Mesothelial cell of epicardium (in vitro differentiated cells): ENCODE results near the gene BRI3BP. TPM values are rescaled to one million over a fixed set of nuclear protein-coding genes. Genes with fewer than 3 reads are reported as not detected.

Experiments
- DNase-seq, 2 experiments: peaks; one replicate each; pipeline ENCODE4 v3.0.0; 2021; ENCODE audit warnings: low spot score in 2 of 2; ENCODE audit not compliant: unreplicated experiment in 2 of 2
- H3K27ac Mint-ChIP-seq: 2 replicates; pipeline ENCODE4 v1.8.0; 2021; ENCODE audit warnings: mixed read lengths
- H3K27me3 Mint-ChIP-seq: 2 replicates; pipeline ENCODE4 v1.8.0; 2021; ENCODE audit warnings: low read depth, mixed read lengths
- H3K36me3 Mint-ChIP-seq: 2 replicates; pipeline ENCODE4 v1.8.0; 2021; ENCODE audit warnings: mixed read lengths
- H3K4me1 Mint-ChIP-seq: 2 replicates; pipeline ENCODE4 v1.8.0; 2021; ENCODE audit warnings: mixed read lengths
- H3K4me3 Mint-ChIP-seq: 2 replicates; pipeline ENCODE4 v1.8.0; 2021; ENCODE audit warnings: mild to moderate bottlenecking, moderate library complexity, mixed read lengths
- H3K9me3 Mint-ChIP-seq: 2 replicates; pipeline ENCODE4 v1.8.0; 2021; ENCODE audit warnings: mixed read lengths
- total RNA-seq: library from RNA; stranded (reverse); gene quantifications from 3 replicates; pipeline ENCODE4 v1.2.1, GENCODE V29; 2021
- TF ChIP-seq, protein P1 (sequence below): fragments of 200-600 bp; sonication (generic); IDR thresholded peaks from one replicate; pipeline ENCODE4 v1.5.0; 2021; ENCODE audit warnings: antibody characterized with exemption; ENCODE audit not compliant: unreplicated experiment

The BRI3BP gene
- total RNA-seq, 1 donor from 2014 or later: 7.2 TPM

GRCh38 chr12:124956571-124956970 lies 36.9 kb upstream of the BRI3BP start:
- peaks cover 33% of the 10 kb centered on the region for H3K36me3 Mint-ChIP-seq
- H3K9me3 Mint-ChIP-seq: no peaks in the 10 kb centered on the region
- H3K27ac Mint-ChIP-seq: no peak overlapping the region
- no peaks in the 10 kb centered on the region for H3K4me1 Mint-ChIP-seq
- H3K4me3 Mint-ChIP-seq: no peak overlapping the region
- H3K27me3 Mint-ChIP-seq: no peaks in the 10 kb centered on the region
- no peak for DNase-seq
- TF ChIP-seq, protein P1, sequence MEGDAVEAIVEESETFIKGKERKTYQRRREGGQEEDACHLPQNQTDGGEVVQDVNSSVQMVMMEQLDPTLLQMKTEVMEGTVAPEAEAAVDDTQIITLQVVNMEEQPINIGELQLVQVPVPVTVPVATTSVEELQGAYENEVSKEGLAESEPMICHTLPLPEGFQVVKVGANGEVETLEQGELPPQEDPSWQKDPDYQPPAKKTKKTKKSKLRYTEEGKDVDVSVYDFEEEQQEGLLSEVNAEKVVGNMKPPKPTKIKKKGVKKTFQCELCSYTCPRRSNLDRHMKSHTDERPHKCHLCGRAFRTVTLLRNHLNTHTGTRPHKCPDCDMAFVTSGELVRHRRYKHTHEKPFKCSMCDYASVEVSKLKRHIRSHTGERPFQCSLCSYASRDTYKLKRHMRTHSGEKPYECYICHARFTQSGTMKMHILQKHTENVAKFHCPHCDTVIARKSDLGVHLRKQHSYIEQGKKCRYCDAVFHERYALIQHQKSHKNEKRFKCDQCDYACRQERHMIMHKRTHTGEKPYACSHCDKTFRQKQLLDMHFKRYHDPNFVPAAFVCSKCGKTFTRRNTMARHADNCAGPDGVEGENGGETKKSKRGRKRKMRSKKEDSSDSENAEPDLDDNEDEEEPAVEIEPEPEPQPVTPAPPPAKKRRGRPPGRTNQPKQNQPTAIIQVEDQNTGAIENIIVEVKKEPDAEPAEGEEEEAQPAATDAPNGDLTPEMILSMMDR: no peak

- no peak overlapping the region for H3K27ac Mint-ChIP-seq
- H3K4me3 Mint-ChIP-seq: no peak overlapping the region
- no peaks in the 10 kb centered on the region for H3K9me3 Mint-ChIP-seq
- DNase-seq: no peak
- TF ChIP-seq, protein P1: no peak
- H3K4me1 Mint-ChIP-seq: no peaks in the 10 kb centered on the region
- H3K36me3 Mint-ChIP-seq: peaks cover 33% of the 10 kb centered on the region
- no peaks in the 10 kb centered on the region for H3K27me3 Mint-ChIP-seq
These were observed 32.4 kb upstream of the BRI3BP start for GRCh38 chr12:124961055-124961454.

DNA sequence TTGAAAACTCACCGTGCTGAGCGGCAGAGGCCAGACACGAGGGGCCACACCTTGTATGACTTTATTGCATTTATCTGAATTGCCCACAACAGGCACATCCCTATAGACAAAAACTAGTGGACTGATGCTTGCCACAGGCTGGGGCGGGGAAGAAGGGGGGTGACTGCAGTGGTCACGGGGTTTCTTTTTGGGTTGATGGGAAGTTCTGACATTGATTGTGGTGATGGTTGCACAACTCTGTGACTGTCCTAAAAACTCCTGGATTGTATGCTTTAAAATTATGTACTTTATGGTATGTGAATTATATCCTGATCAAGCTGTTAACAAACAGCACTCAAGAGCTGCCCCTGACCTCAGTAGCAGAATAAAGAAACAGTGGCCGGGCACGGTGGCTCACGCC lies 30.2 kb upstream of the BRI3BP start:
- no peak overlapping the region for H3K4me3 Mint-ChIP-seq
- H3K9me3 Mint-ChIP-seq: no peaks in the 10 kb centered on the region
- no peaks in the 10 kb centered on the region for H3K4me1 Mint-ChIP-seq
- peaks cover 31% of the 10 kb centered on the region for H3K36me3 Mint-ChIP-seq
- no peaks in the 10 kb centered on the region for H3K27me3 Mint-ChIP-seq
- TF ChIP-seq, protein P1: no peak
- H3K27ac Mint-ChIP-seq: no peak overlapping the region
- DNase-seq: no peak

GRCh38 chr12:124964251-124964650 lies 29.2 kb upstream of the BRI3BP start:
- Mint-ChIP-seq H3K9me3 (no peaks in the 10 kb centered on the region), H3K27ac (no peak overlapping the region), H3K27me3 (no peaks in the 10 kb centered on the region), H3K36me3 (peaks cover 30% of the 10 kb centered on the region), H3K4me3 (no peak overlapping the region), H3K4me1 (no peaks in the 10 kb centered on the region)
- DNase-seq: no peak
- TF ChIP-seq, protein P1: no peak

GRCh38 chr12:124964836-124965462 lies 28.5 kb upstream of the BRI3BP start:
- H3K27ac Mint-ChIP-seq: no peak overlapping the region
- no peak for DNase-seq
- no peaks in the 10 kb centered on the region for H3K9me3 Mint-ChIP-seq
- peaks cover 27% of the 10 kb centered on the region for H3K36me3 Mint-ChIP-seq
- no peaks in the 10 kb centered on the region for H3K4me1 Mint-ChIP-seq
- H3K27me3 Mint-ChIP-seq: no peaks in the 10 kb centered on the region
- no peak overlapping the region for H3K4me3 Mint-ChIP-seq
- TF ChIP-seq, protein P1: no peak
